Kidney (tissue), 14 donors: ENCODE measurements around the gene ZNF679. TPM values are rescaled to one million over a fixed set of nuclear protein-coding genes. Genes with fewer than 3 reads are reported as not detected.
"Not testable (repeated sequence)": the region's sequence is repeated elsewhere in the genome, so short reads cannot be mapped to it uniquely, and the experiment has no call there.

ENCODE experiments used
- DNase-seq, 5 donors: peaks; one replicate each; pipeline ENCODE4 v3.0.0-alpha.2; 2013 to 2020
- FAIRE-seq: peaks from 2 replicates; lab custom pipeline; 2012; peaks lifted over from hg19 to GRCh38; lab: Jason Lieb, UNC
- H3K27ac ChIP-seq, 2 donors: one replicate each; pipeline ENCODE4 v1.7.0; 2013; ENCODE audit warnings: low read depth in 2 of 2, low read length in 2 of 2, inconsistent platforms in 1 of 2
- H3K27me3 ChIP-seq: one replicate; pipeline ENCODE4 v1.7.1; 2013; ENCODE audit warnings: low read length, inconsistent platforms; ENCODE audit not compliant: control insufficient read depth, insufficient read depth
- H3K36me3 ChIP-seq, 3 donors: one replicate each; pipeline versions ENCODE4 v1.7.0 to v1.7.1; 2013; ENCODE audit warnings: low read length in 3 of 3, control low read depth in 1 of 3, inconsistent platforms in 1 of 3; ENCODE audit not compliant: insufficient read depth in 3 of 3, control insufficient read depth in 2 of 3
- H3K4me1 ChIP-seq, 3 donors: one replicate each; pipeline versions ENCODE4 v1.7.0 to v1.7.1; 2013; ENCODE audit warnings: low read length in 3 of 3, inconsistent platforms in 1 of 3, low read depth in 1 of 3; ENCODE audit not compliant: control insufficient read depth in 2 of 3, insufficient read depth in 2 of 3
- H3K4me3 ChIP-seq, 3 donors: one replicate each; pipeline versions ENCODE4 v1.7.0 to v1.8.1; 2013; ENCODE audit warnings: low read length in 3 of 3, control low read depth in 1 of 3, inconsistent platforms in 1 of 3
- H3K9ac ChIP-seq, 3 donors: one replicate each; pipeline versions ENCODE4 v1.7.0 to v1.7.1; 2013; ENCODE audit warnings: low read length in 3 of 3, control low read depth in 1 of 3, inconsistent platforms in 1 of 3
- H3K9me3 ChIP-seq, 3 donors: one replicate each; pipeline versions ENCODE4 v1.7.0 to v1.7.1; 2013; ENCODE audit warnings: low read length in 3 of 3, control low read depth in 1 of 3, inconsistent platforms in 1 of 3; ENCODE audit not compliant: control insufficient read depth in 2 of 3, insufficient read depth in 1 of 3
- intact Hi-C: fragments of 100-400 bp; cut with DNase I; formaldehyde crosslinking; loops from one replicate; pipeline ENCODE4 v1.11.1; 2022
- polyA plus RNA-seq: library from polyadenylated mRNA; stranded (reverse); fragments of 350-450 nt; fragmentation: Illumina TruSeq; extraction: RNeasy Lipid Tissue Mini Kit (QIAGEN cat#74804); gene quantifications from one replicate; pipeline ENCODE4 v1.2.3, GENCODE V29; 2014; ENCODE audit warnings: low read depth, low replicate concordance; ENCODE audit not compliant: insufficient read depth
- total RNA-seq: library from RNA; stranded (reverse); fragmentation: NEBNext Ultra II Directional; extraction: Animal tissue kit (Norgen Biotek cat#: 25700); gene quantifications from one replicate; pipeline ENCODE4 v1.2.1, GENCODE V29; 2021
- TF ChIP-seq, protein P1 (sequence below): IDR thresholded peaks from 3 replicates; pipeline ENCODE4 v1.5.1; 2012; ENCODE audit warnings: mild to moderate bottlenecking, moderate library complexity, borderline replicate concordance; ENCODE audit not compliant: insufficient read depth; ENCODE audit errors: extremely low read depth
- donor health status: control.
- donor health status: control.
- donor health status: control.
- donor health status: control.
- donor health status: control.
- donor health status: DM: yes; HTN: yes; CAD: no.
- donor health status: Normal renal cell carcinoma (clear cell type).

Gene ZNF679
- total and polyA plus RNA-seq, 2 donors from 2014 or later = not detected

DNA sequence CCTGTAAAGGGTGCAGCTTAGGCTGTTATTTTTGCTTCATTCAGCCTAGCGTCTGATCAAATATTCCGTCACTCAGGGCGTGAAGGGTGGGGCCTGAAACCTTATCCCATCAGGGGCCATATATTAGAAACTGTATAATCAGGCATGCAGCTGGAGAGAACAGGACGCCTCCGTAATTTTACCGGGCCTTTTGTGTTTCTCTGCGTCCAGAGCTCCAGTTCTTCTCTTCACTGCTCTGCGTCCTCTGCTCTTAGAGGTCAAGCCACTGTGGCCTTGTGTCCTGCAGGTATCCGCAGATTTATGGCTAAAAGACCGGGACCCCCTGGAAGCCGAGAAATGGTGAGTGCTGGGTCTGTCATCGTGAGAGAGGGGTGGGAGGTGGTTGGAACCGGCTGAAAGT is 21.4 kb upstream of the ZNF679 start, which contains the start of gene ZNF735:
TSS of gene ZNF735 (plus strand) at position 301 of the 400 bp plus-strand sequence. CDS start at position 301, 0 bp downstream.
- no peak within 1 kb of the TSS for H3K4me3 ChIP-seq
- H3K36me3 ChIP-seq = no peaks in the 10 kb centered on the region
- no peaks in the 10 kb centered on the region for H3K27me3 ChIP-seq
- no peaks in the 10 kb centered on the region for H3K4me1 ChIP-seq
- no peak for DNase-seq
- no peak for FAIRE-seq
- no peak within 1 kb of the TSS for H3K9ac ChIP-seq
- TF ChIP-seq, protein P1, sequence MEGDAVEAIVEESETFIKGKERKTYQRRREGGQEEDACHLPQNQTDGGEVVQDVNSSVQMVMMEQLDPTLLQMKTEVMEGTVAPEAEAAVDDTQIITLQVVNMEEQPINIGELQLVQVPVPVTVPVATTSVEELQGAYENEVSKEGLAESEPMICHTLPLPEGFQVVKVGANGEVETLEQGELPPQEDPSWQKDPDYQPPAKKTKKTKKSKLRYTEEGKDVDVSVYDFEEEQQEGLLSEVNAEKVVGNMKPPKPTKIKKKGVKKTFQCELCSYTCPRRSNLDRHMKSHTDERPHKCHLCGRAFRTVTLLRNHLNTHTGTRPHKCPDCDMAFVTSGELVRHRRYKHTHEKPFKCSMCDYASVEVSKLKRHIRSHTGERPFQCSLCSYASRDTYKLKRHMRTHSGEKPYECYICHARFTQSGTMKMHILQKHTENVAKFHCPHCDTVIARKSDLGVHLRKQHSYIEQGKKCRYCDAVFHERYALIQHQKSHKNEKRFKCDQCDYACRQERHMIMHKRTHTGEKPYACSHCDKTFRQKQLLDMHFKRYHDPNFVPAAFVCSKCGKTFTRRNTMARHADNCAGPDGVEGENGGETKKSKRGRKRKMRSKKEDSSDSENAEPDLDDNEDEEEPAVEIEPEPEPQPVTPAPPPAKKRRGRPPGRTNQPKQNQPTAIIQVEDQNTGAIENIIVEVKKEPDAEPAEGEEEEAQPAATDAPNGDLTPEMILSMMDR = no peak
- intact Hi-C loops = no loop called here
- H3K27ac ChIP-seq = no peak within 1 kb of the TSS
- peaks cover 0 to 3% (median 0%) of the 10 kb centered on the region in 3 donors for H3K9me3 ChIP-seq

- intact Hi-C loops, H3K36me3 ChIP-seq, H3K27me3 ChIP-seq, H3K4me1 ChIP-seq, H3K9ac ChIP-seq, H3K4me3 ChIP-seq, DNase-seq, H3K27ac ChIP-seq, FAIRE-seq: not testable (repeated sequence)
- H3K9me3 ChIP-seq = peaks cover 0 to 28% (median 3%) of the 10 kb centered on the region in 3 donors
Observed at GRCh38 chr7:64219710-64220298, 8.5 kb upstream of the ZNF679 start.

- H3K4me1 ChIP-seq = no peaks in the 10 kb centered on the region
- intact Hi-C loops = no loop called here
- DNase-seq (no peak), FAIRE-seq (no peak)
- peaks cover 0 to 34% (median 5%) of the 10 kb centered on the region in 3 donors for H3K9me3 ChIP-seq
- no peaks in the 10 kb centered on the region for H3K27me3 ChIP-seq
- TF ChIP-seq, protein P1 = no peak
- no peaks in the 10 kb centered on the region for H3K36me3 ChIP-seq
- H3K9ac ChIP-seq = no peak overlapping the region
- H3K27ac ChIP-seq = no peak overlapping the region
- H3K4me3 ChIP-seq = no peak overlapping the region
Observed at GRCh38 chr7:64223366-64223765, 4.9 kb upstream of the ZNF679 start.

DNA sequence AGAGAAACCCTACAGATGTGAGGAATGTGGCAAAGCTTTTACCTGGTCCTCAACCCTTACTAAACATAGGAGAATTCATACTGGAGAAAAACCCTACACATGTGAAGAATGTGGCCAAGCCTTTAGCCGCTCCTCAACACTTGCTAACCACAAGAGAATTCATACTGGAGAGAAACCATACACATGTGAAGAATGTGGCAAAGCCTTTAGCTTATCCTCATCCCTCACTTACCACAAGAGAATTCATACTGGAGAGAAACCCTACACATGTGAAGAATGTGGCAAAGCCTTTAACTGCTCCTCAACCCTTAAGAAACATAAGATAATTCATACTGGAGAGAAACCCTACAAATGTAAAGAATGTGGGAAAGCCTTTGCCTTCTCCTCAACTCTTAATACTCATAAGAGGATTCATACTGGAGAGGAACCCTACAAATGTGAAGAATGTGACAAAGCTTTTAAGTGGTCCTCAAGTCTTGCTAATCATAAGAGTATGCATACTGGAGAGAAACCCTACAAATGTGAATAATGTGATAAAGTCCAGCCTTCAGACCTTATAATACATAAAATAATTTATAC is 38.2 kb downstream of the ZNF679 start:
- no peak for DNase-seq
- Histone ChIP-seq H3K27me3 (no peaks in the 10 kb centered on the region), H3K9ac (no peak overlapping the region), H3K9me3 (peaks cover 0 to 17% (median 11%) of the 10 kb centered on the region in 3 donors), H3K4me1 (no peaks in the 10 kb centered on the region), H3K36me3 (no peaks in the 10 kb centered on the region), H3K4me3 (no peak overlapping the region), H3K27ac (no peak overlapping the region)
- TF ChIP-seq, protein P1 = no peak
- FAIRE-seq = no peak
- intact Hi-C loops = no loop called here
